HG03097 (cell line): ENCODE data around the gene PIK3R6.
"Not testable (repeated sequence)": the region's sequence is repeated elsewhere in the genome, so short reads cannot be mapped to it uniquely, and the experiment has no call there.

ENCODE experiments used
- ATAC-seq: cut with Tn5 transposase; IDR thresholded peaks from one replicate; pipeline ENCODE4 v1.9.1; 2021; ENCODE audit not compliant: unreplicated experiment, low FRiP score

PIK3R6 gene

GRCh38 chr17:8894202-8894671 lies 26.8 kb upstream of the PIK3R6 start:
- no peak for ATAC-seq

GRCh38 chr17:8893621-8894201 lies 26.2 kb upstream of the PIK3R6 start:
- ATAC-seq: no peak

- no peak for ATAC-seq
These were observed 25.6 kb upstream of the PIK3R6 start for GRCh38 chr17:8893059-8893458.

GRCh38 chr17:8892338-8892690 lies 24.8 kb upstream of the PIK3R6 start:
- ATAC-seq: no peak

DNA sequence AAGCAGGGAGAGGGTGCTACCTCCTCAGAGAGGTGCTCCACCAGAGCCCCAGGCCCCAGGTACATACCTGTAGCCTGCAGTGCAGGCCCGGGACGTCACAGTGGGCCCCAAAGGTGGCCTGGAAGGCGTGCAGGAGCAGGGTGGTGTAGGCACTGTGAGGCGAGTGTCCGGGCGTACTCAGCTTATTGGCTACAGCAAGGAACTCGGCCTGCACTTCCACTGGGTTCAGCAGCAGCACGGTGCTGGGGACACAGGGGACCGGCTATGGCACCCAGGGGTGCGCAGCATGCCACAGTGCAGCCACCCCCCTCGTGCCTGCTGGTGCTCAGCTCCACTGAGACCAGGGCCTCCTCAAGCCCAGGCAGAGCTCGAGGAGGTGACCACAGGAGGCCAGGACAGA lies 23.2 kb upstream of the PIK3R6 start:
- no peak for ATAC-seq

DNA sequence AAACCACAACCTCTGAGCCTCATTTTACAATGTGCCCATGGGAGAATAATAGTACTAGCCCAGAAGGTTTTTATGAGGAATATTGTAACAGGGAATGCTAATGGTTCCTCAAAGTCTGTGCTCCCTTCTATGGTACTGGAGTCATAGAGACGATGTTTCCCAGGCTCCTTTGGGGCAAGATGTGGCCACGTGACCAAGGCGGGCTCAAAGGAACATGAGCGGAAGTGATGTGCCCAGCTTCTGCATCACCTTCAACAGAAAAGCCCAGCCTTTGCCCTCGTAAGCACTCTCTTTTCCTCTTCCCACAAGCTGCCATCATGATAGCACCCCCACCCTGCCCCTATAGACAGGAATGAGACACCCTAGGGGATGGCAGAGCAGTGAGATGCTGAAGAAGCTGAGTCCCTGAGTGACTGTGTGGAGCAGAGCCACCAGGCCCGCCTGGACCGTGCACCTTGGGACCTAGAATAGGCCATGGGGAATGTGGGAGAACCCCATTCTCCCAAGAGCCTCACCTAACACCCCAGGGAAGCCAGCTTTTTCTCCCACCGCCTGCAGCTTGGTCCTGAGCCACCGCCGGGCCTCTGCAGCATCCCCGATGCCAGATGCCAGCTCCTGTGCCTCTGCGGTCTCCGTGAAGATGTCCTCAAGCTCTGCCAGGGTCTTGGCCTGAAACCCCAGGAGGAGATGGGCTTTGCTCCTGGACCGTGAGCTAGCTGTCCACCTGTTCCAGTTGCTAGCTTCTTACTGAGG lies 22.2 kb upstream of the PIK3R6 start:
- ATAC-seq: no peak

DNA sequence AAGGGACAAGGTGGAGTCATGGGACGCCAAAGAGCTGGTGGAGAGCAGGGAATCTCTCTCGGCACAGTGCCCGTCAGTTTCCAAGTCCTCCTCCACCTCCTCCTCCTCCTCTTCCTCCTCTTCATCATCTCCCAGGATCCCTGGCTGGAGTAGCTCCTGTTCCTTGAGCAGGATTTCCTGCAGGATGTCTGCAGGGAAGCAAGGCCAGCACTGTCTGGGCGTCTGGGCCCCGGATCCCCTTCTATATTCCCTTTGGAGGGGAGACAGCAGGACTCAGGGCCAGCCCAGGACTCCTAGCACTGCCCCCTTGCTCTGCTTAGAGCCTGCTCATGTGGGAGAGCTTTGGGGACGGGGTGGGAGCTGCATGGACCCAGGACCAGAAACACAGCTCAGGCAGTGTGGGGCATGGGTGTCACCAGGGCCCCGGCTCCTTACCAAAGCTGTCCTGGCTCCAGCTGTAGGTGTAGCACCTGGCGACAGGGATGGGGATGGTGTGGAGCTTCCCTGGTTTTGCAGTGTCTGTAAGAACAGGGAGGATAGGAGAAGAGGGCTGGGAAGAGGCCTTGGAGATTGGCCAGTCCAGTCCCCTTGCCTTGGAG lies 21.3 kb upstream of the PIK3R6 start:
- no peak for ATAC-seq

DNA sequence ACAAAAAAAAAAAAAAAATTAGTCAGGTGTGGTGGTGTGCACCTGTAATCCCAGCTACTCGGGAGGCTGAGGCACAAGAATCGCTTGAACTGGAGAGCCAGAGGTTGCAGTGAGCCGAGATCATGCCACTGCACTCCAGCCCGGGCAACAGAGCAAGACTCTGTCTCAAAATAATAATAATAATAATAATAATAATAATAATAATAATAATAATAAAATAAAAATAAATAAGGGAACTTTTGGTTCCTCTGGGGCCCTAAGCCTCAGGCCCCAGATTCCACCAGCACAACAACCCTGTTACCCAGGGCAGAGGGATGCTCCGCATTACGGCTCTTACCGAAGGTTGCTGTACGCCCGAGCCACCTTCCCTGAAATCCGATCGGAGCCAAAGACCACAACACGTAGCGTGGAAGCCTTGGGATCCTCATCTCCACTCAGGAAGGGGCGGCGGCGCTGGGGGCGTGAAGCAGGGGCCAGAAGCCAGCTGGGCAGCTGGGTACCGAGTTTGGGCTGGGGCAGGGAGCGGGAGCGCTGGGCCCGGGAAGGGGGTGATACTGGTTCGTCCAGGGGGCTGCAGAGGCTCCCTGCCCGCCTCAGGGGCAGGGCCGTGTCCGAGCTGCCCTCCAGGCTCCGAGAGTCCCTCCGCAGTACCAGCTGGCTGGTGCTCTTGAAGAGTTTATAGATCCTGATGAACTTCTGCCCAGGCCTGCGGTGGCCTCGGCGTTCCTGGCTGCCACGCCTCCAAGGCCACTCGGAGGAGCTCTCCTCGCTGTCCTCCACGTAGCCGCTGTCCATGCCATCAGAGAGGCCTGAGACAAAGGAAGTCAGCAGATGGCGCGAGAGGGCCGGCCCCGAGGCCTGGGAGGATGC lies 20.6 kb upstream of the PIK3R6 start:
- ATAC-seq: no peak

DNA sequence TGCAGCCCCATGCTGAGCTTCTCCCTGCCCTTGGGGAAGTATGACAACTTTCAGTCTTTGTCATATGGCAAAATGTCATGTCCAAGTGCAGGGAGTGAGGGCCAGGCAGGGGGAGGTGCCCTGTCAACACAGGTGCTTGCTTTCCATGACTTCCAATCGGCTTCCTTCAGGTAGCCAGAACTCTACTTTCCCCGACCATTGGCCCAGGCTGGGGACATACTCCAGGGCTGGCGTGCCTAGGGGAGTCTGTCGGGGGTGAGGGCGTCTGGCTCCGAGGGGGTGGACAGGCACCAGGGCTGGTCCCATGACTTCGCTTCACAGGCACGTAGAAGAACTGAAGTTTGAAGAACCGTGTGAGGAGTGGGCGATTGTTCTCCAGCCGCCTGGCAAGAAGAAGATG lies 19.8 kb upstream of the PIK3R6 start:
- ATAC-seq: no peak

DNA sequence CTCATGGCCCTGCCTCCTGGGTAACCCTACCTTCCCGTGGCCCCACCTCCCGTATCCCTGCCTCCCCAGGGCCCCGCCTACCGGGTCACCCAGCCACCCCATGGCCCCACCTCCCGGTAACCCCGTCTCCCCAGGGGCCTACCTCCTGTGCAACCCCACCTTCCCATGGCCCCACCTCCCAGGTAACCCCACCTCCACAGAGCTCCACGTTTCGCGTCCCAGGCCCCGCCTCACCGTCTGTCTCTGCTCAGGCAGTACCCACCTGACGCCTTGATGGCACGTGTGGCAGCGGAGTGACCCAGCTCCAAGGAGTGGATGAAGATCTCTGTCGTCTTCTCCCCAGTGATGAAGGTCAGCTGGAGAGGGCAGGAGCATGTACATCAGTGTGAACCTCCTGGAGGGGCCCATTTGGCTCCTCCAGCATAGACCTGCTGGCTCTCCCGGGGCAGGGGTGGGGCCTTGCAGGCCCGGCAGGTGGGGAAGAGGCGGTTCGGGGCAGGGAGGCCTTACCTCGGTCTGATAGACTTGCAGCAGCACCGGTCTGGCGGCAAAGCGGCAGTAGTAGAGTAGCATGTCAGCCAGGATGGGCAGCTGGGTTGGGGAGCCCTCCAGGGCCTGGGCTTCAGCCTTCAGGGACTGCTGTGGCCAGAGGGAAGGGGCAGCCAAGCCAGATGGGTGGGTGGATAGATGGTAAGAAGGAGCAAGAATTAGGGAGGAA lies 18.7 kb upstream of the PIK3R6 start:
- no peak for ATAC-seq

- not testable (repeated sequence) for ATAC-seq
These were observed 17.9 kb upstream of the PIK3R6 start for GRCh38 chr17:8885163-8885966.

- ATAC-seq: no peak
These were observed 17.0 kb upstream of the PIK3R6 start for GRCh38 chr17:8884336-8884990.

DNA sequence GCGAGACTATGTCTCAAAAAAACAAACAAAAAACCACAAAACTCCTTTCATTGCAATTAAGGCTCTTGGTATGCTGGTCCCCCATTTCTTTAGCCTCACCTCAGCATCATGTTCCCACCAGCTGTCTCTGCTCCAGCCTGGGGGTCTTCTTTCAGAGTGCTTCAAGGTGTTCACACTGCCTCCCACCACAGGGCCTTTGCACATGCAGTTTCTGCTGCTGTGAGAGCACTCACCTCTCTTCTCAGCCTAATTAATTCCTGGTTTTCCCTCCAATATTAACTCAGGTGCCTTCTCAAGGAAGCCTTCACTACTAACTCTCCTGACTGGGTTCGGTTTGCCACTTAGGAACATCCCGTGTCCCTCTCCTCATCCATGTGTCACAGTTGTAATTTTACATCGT lies 15.9 kb upstream of the PIK3R6 start:
- ATAC-seq: no peak

DNA sequence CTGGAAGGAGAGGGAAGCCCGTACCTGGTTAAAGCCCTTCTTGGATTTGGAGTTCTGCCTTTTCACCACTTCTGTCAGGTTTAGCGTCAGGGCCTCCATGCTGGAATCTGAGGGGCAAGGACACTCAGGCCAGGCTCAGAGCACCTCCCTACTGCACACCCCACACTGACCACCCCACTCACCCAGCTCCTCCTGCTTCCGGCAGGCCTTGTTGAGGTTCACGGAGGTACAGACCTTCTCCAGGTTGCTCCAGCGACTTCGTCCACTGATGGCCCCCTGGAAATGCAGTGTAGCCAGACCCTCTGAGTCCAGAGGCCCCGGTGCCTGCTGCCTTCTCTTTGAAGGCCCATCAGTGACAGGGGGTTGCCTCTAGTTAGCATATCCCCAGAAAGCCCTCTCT lies 14.1 kb upstream of the PIK3R6 start:
- no peak for ATAC-seq

DNA sequence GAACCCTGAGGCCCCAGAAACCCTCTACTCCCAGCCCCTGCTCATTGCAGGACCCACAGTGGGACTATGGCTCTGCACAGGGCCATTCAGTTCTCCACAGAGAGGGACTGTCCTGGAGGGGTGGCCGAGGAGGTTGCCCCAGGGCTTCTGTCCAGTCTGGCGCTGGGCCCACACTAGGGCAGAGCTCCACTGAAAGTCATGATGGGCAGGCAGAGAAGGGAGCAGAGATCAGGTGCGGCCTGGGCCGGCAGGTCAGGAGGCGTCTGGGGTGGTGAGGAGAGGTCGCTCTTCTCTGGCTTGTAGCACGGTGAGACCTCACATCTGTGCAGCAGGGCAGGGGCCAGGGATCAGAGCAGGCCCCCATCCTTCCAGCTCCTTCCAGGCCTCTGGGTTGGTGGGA lies 13.0 kb upstream of the PIK3R6 start:
- no peak for ATAC-seq

DNA sequence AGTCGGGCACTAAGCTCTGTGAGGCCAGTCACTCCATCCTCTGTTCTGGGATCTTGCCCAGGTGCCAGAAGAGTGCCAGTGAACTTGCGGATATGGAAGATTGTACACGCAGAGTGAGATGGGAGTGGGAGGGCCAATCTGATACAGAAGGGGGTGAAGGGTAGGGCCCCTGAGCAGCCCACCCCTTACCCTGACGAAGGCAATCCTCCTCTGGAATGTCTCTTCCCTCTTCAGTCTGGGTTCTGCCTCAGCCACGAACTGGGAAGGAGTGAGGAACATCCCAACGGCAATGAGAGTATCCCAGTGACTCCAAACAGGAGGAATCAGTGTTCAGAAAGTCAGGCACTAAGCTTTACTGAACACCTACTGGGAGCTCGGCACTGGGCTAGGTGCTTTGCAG lies 11.9 kb upstream of the PIK3R6 start:
- no peak for ATAC-seq

DNA sequence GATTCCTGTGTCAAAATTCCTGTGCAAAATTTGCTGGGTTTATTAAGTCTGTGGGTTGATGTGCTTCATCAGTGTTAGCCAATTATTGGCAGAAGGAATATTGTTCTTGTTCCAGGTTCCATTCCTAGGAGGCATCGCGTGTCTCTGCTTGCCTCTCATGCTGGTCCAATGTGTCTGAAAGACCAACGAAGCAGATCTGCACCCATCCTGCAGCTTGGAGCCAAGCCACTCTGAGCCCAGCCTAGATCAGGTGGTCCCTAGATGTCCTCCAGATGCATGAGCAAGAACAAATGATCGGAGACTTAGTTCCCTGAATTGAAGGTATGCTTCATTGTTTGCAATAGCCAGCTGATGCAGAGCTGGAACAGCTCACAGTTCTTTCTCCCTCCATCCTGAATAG lies 10.5 kb upstream of the PIK3R6 start:
- ATAC-seq: no peak

DNA sequence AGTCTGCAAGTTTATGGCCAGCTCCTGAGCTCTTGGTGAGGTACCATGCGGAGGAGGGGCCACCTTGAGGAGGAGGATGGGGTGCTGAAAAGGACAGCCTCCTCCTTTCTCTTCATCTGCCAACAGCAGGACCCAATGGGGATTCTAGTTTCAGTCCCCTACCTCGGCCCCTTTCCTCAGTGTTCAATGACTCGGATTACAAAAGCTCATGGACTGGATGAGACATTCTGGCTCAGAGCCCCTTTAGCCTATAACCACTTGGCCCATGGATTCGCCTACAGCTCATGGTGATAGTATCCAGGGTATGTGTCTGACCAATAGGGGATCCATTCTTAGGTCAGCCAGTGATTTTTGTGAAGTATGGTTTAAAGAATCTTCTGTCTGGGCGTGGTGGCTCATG lies 8.5 kb upstream of the PIK3R6 start:
- no peak for ATAC-seq

DNA sequence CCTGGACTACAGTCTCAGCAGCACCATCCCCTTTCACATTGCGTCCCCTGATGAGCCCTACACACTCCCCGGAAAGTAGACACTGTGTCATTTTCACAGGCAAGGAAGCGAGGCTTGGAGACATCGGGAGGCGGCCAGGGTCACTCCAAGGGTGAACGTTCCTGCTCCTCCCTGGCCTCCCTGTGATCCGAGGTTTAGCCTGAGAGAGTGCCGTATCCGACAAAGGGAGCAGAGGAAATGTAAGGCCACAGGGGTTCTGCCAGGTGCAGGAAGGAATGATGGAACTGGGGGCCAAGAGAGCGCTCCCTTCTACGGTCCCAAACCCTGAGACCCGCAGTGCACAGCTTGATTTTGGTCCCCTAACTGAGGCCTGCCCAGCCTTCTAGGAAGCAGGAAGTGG lies 8.0 kb upstream of the PIK3R6 start:
- ATAC-seq: no peak
